Measurements from ENCODE around the gene MYL6. TPM values are rescaled to one million over a fixed set of nuclear protein-coding genes. Genes with fewer than 3 reads are reported as not detected.
A peak's percentile ranks its signal among the peaks of the same experiment; 100 is the strongest.

The MYL6 gene
- total RNA-seq, 1 experiment from 2014 or later, result 554 TPM

GRCh38 chr12:56127888-56128669, 30.1 kb upstream of the MYL6 start, which contains the start of gene ESYT1:
Gene ESYT1, plus strand, starts transcription at chr12:56128267. Its CDS starts 53 bp downstream, at chr12:56128320.
- Histone ChIP-seq H3K4me3 (replicated peaks in 1 of 2; ENCODE audit: low read depth in 1 of 2, low read length in 2 of 2) (peak within 1 kb of the TSS; percentile 90 to 91), H3K4me2 (ENCODE audit: low read length) (peak within 1 kb of the TSS; percentile 89), H4K20me1 (ENCODE audit: insufficient read depth) (no peaks in the 10 kb centered on the region), H3K79me2 (ENCODE audit: insufficient read depth, low read length) (peaks cover 29% of the 10 kb centered on the region), H3K27me3 (ENCODE audit: insufficient read depth, low read length) (no peaks in the 10 kb centered on the region), H3K9me2 (ENCODE audit: insufficient read depth) (no peaks in the 10 kb centered on the region), H2AFZ (ENCODE audit: low read depth, low read length, poor library complexity, severe bottlenecking) (no peak within 1 kb of the TSS), H3K9ac (ENCODE audit: low read length) (peak within 1 kb of the TSS; percentile 90), H3K36me3 (ENCODE audit: control insufficient read depth in 1 of 2, insufficient read depth in 2 of 2, low read length in 2 of 2) (peaks cover 14 to 27% of the 10 kb centered on the region in 2 experiments), H3K9me3 (ENCODE audit: control insufficient read depth in 1 of 2, insufficient read depth in 1 of 2, low read depth in 1 of 2, low read length in 2 of 2) (no peaks in the 10 kb centered on the region), H3K27ac (ENCODE audit: low read depth, low read length) (peak within 1 kb of the TSS; percentile 76), H3K4me1 (ENCODE audit: control insufficient read depth in 1 of 2, insufficient read depth in 2 of 2, low read length in 2 of 2) (peaks cover 16 to 33% of the 10 kb centered on the region in 2 experiments)
- DNase-seq (ENCODE audit: low read depth, low spot score) (peak; percentile 100), ATAC-seq (peak; percentile 93)
- intact Hi-C loops (cut with micrococcal nuclease), result loop anchor here (2.0 kb wide), 2 partner anchors 25 to 337 kb away; partner anchors contain the start of gene MYL6B
- TF ChIP-seq TCF7L2 (IDR thresholded peaks at IDR 0.05; ENCODE audit: borderline replicate concordance, extremely low read depth, insufficient read depth, insufficient read length), result peak; percentile 21
- TF ChIP-seq ATF3 (IDR thresholded peaks at IDR 0.05), result no peak
- no peak for TF ChIP-seq RAD21 (IDR thresholded peaks at IDR 0.05; ENCODE audit: low read depth)
- TF ChIP-seq SP1 (IDR thresholded peaks at IDR 0.05; ENCODE audit: low read depth), result no peak
- no peak for TF ChIP-seq EGR1 (IDR thresholded peaks at IDR 0.05; ENCODE audit: low read depth)
- no peak for TF ChIP-seq CBX3 (IDR thresholded peaks at IDR 0.05; ENCODE audit: low read depth)
- no peak for TF ChIP-seq REST (IDR thresholded peaks at IDR 0.05; ENCODE audit: low read depth)
- no peak for TF ChIP-seq CEBPB (IDR thresholded peaks at IDR 0.05; ENCODE audit: low read depth)
- peak; percentile 51; the same call in 1 of the 2 replicates for TF ChIP-seq ZFX (IDR thresholded peaks at IDR 0.05)
- peak; percentile 88 for TF ChIP-seq POLR2A (IDR thresholded peaks at IDR 0.05; ENCODE audit: borderline replicate concordance, extremely low read depth, insufficient read depth, insufficient read length)
- peak; percentile 84 for TF ChIP-seq MAX (IDR thresholded peaks at IDR 0.05)
- no peak for TF ChIP-seq EZH2phosphoT487 (IDR thresholded peaks at IDR 0.05; ENCODE audit: borderline replicate concordance)
- TF ChIP-seq FOSL1 (IDR thresholded peaks at IDR 0.05; ENCODE audit: low read depth), result no peak
- no peak for TF ChIP-seq ELF1 (IDR thresholded peaks at IDR 0.05; ENCODE audit: borderline replicate concordance, low read depth)
- peak; percentile 93 for TF ChIP-seq POLR2AphosphoS5 (IDR thresholded peaks at IDR 0.05; ENCODE audit: low read depth, low read length)
- TF ChIP-seq CTCF (IDR thresholded peaks at IDR 0.05 in 2 of 3, conservative IDR thresholded peaks at IDR 0.05 in 1 of 3; ENCODE audit: borderline replicate concordance in 1 of 3, insufficient read depth in 1 of 3, low read depth in 2 of 3, low read length in 2 of 3), result no peak
- TF ChIP-seq ZNF274 (IDR thresholded peaks at IDR 0.05; ENCODE audit: low read depth, low read length), result no peak
- peak; percentile 16 for TF ChIP-seq YY1 (IDR thresholded peaks at IDR 0.05; ENCODE audit: extremely low read depth, insufficient replicate concordance, low read depth, low read length)
- TF ChIP-seq SRF (IDR thresholded peaks at IDR 0.05; ENCODE audit: low read depth), result no peak
- TF ChIP-seq SIN3A (IDR thresholded peaks at IDR 0.05; ENCODE audit: low read depth), result peak; percentile 81
- POLR2A ChIA-PET, result interaction anchor here (0.6 to 2.8 kb wide), 19 partner anchors 8 to 390 kb away, joined by 3 to 42 read pairs (median 5); partner anchors contain the start of genes MYL6, MYL6B, PA2G4 and RNF41
- CTCF ChIA-PET, result interaction anchor here (0.7 to 1.9 kb wide), 8 partner anchors 10 to 390 kb away, joined by 3 to 24 read pairs (median 4); partner anchors contain the start of genes MYL6, MYL6B, PA2G4 and SMARCC2
- BruUV-seq (replicated peaks), result TSS peak; percentile 57
- RAD21 ChIA-PET (ENCODE audit: low non-redundant PET in 1 of 2, low total read pairs in 2 of 2, uncharacterized antibody in 2 of 2, unreplicated experiment in 2 of 2), result interaction anchor here (1.1 to 1.3 kb wide), 2 partner anchors 24 to 61 kb away, joined by 3 to 6 read pairs; partner anchors contain the start of genes MYL6B (in 1 of the 2) and SMARCC2 (in 1 of the 2)

Measured in HCT116 (cell line).